NCI-H2171 treated with DMSO at 0.1 percent for 48 hours (cell line): ENCODE measurements around the gene KIAA0232.
"Not testable (repeated sequence)": the region's sequence is repeated elsewhere in the genome, so short reads cannot be mapped to it uniquely, and the experiment has no call there.

Experiments
- DNase-seq: peaks from one replicate; lab custom pipeline; 2025; lab: John Stamatoyannopoulos, UW

KIAA0232 gene

GRCh38 chr4:6887591-6888371, 105.3 kb downstream of the KIAA0232 start:
- DNase-seq = no peak

GRCh38 chr4:6888506-6889071, 106.1 kb downstream of the KIAA0232 start:
- no peak for DNase-seq

GRCh38 chr4:6889101-6889735, 106.7 kb downstream of the KIAA0232 start:
- DNase-seq = no peak

GRCh38 chr4:6889736-6890324, 107.3 kb downstream of the KIAA0232 start:
- DNase-seq = no peak

- no peak for DNase-seq
These were observed 107.8 kb downstream of the KIAA0232 start for GRCh38 chr4:6890358-6890757.

GRCh38 chr4:6890971-6891370, 108.4 kb downstream of the KIAA0232 start:
- DNase-seq = not testable (repeated sequence)

- no peak for DNase-seq
These were observed 109.1 kb downstream of the KIAA0232 start for GRCh38 chr4:6891436-6892170.

GRCh38 chr4:6892190-6892908, 109.8 kb downstream of the KIAA0232 start:
- DNase-seq = no peak

GRCh38 chr4:6892909-6893202, 110.3 kb downstream of the KIAA0232 start:
- DNase-seq = no peak

- DNase-seq = no peak
These were observed 111.0 kb downstream of the KIAA0232 start for GRCh38 chr4:6893449-6894085.

GRCh38 chr4:6894086-6894478, 111.6 kb downstream of the KIAA0232 start:
- no peak for DNase-seq

GRCh38 chr4:6894528-6895498, 112.3 kb downstream of the KIAA0232 start:
- DNase-seq = no peak

GRCh38 chr4:6896035-6896434, 113.5 kb downstream of the KIAA0232 start:
- DNase-seq = no peak

- DNase-seq = no peak
These were observed 116.2 kb downstream of the KIAA0232 start for GRCh38 chr4:6898763-6899162.

GRCh38 chr4:6900181-6900812, 117.8 kb downstream of the KIAA0232 start:
- no peak for DNase-seq

- DNase-seq = no peak
These were observed 118.4 kb downstream of the KIAA0232 start for GRCh38 chr4:6900956-6901355.

GRCh38 chr4:6901669-6902317, 119.3 kb downstream of the KIAA0232 start:
- no peak for DNase-seq

- DNase-seq = no peak
These were observed 120.0 kb downstream of the KIAA0232 start for GRCh38 chr4:6902318-6903042.
